ENCODE measurements around the gene PHOSPHO2.

DNA sequence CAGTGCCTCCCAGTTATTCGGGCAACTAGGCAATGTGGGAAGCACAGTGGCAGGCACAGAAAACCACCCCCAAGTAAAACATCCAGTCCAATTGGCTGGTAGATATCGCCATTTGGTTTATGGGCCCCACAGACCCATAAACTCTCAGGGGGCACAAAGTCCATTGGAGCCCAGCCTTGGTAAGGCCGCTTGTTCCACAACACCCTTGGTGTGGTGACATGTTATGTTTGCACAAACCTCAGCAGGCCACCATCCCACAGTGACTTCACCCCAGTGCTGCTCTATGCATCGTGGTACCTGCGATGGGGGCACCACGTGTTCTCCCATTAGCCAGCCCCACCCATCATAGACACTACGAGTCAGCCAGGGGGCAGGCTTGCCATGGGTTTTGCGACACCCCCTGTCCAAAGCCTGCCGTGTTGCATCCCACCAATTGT lies 18.5 kb downstream of the PHOSPHO2 start:
- TF ChIP-seq, protein P1, sequence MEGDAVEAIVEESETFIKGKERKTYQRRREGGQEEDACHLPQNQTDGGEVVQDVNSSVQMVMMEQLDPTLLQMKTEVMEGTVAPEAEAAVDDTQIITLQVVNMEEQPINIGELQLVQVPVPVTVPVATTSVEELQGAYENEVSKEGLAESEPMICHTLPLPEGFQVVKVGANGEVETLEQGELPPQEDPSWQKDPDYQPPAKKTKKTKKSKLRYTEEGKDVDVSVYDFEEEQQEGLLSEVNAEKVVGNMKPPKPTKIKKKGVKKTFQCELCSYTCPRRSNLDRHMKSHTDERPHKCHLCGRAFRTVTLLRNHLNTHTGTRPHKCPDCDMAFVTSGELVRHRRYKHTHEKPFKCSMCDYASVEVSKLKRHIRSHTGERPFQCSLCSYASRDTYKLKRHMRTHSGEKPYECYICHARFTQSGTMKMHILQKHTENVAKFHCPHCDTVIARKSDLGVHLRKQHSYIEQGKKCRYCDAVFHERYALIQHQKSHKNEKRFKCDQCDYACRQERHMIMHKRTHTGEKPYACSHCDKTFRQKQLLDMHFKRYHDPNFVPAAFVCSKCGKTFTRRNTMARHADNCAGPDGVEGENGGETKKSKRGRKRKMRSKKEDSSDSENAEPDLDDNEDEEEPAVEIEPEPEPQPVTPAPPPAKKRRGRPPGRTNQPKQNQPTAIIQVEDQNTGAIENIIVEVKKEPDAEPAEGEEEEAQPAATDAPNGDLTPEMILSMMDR (IDR thresholded peaks at IDR 0.05; ENCODE audit: insufficient read depth, low read length) = no peak
- no peak for TF ChIP-seq POLR2AphosphoS5 (IDR thresholded peaks at IDR 0.05; ENCODE audit: low read depth)
- no peak for TF ChIP-seq GABPA (IDR thresholded peaks at IDR 0.05; ENCODE audit: low read depth)
- TF ChIP-seq, protein P2, sequence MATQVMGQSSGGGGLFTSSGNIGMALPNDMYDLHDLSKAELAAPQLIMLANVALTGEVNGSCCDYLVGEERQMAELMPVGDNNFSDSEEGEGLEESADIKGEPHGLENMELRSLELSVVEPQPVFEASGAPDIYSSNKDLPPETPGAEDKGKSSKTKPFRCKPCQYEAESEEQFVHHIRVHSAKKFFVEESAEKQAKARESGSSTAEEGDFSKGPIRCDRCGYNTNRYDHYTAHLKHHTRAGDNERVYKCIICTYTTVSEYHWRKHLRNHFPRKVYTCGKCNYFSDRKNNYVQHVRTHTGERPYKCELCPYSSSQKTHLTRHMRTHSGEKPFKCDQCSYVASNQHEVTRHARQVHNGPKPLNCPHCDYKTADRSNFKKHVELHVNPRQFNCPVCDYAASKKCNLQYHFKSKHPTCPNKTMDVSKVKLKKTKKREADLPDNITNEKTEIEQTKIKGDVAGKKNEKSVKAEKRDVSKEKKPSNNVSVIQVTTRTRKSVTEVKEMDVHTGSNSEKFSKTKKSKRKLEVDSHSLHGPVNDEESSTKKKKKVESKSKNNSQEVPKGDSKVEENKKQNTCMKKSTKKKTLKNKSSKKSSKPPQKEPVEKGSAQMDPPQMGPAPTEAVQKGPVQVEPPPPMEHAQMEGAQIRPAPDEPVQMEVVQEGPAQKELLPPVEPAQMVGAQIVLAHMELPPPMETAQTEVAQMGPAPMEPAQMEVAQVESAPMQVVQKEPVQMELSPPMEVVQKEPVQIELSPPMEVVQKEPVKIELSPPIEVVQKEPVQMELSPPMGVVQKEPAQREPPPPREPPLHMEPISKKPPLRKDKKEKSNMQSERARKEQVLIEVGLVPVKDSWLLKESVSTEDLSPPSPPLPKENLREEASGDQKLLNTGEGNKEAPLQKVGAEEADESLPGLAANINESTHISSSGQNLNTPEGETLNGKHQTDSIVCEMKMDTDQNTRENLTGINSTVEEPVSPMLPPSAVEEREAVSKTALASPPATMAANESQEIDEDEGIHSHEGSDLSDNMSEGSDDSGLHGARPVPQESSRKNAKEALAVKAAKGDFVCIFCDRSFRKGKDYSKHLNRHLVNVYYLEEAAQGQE (IDR thresholded peaks at IDR 0.05; ENCODE audit: insufficient replicate concordance, low read depth) = no peak

Measured in HL-60 (cell line).